OCI-LY7 (cell line): Measurements from ENCODE around the gene HPN. TPM values are rescaled to one million over a fixed set of nuclear protein-coding genes. Genes with fewer than 3 reads are reported as not detected.
"Not testable (repeated sequence)": the region's sequence is repeated elsewhere in the genome, so short reads cannot be mapped to it uniquely, and the experiment has no call there.

Experiments used
- Bru-seq: library from RNA; stranded (reverse); fragments of 400-500 nt; gene quantifications from one replicate; lab custom pipeline; 2021; lab: Mats Ljungman, UMichigan
- BruChase-seq, 2 experiments: library from RNA; stranded (reverse); fragments of 400-500 nt; gene quantifications; one replicate each; lab custom pipeline; 2021; lab: Mats Ljungman, UMichigan
- BruUV-seq: library from RNA; stranded (reverse); fragments of 400-500 nt; replicated peaks from 2 replicates; lab custom pipeline; 2021; lab: Mats Ljungman, UMichigan
- CTCF ChIA-PET: fragments of 300-600 bp; sonication (Branson Sonifier 250); formaldehyde crosslinking; loops from one replicate; lab custom pipeline; 2022; ENCODE audit warnings: antibody characterized with exemption; ENCODE audit not compliant: unreplicated experiment; lab: Charles Lee
- POLR2A ChIA-PET: fragments of 300-600 bp; sonication (Branson Sonifier 250); formaldehyde crosslinking; loops from one replicate; lab custom pipeline; 2022; ENCODE audit warnings: antibody characterized with exemption; lab: Charles Lee
- DNase-seq: peaks from one replicate; pipeline ENCODE4 v3.0.0-alpha.2; 2015; ENCODE audit warnings: low spot score
- H2AFZ ChIP-seq: fragments of 200-600 bp; sonication (generic), shearing (Covaris generic); 2 replicates; pipeline ENCODE4 v1.6.1; 2014; ENCODE audit warnings: mild to moderate bottlenecking, antibody characterized with exemption, low read length, moderate library complexity
- H3K27ac ChIP-seq: fragments of 200-600 bp; sonication (generic); 2 replicates; pipeline ENCODE4 v1.5.1; 2014; ENCODE audit warnings: mixed run types, low read depth, mild to moderate bottlenecking, moderate library complexity, low read length, inconsistent platforms; ENCODE audit not compliant: poor library complexity, severe bottlenecking
- H3K36me3 ChIP-seq: fragments of 200-600 bp; sonication (generic); 2 replicates; pipeline ENCODE4 v1.6.1; 2014; ENCODE audit warnings: mild to moderate bottlenecking, antibody characterized with exemption, low read length, moderate library complexity, mixed read lengths; ENCODE audit not compliant: insufficient read depth
- H3K4me1 ChIP-seq: fragments of 200-600 bp; sonication (generic); 2 replicates; pipeline ENCODE4 v1.5.1; 2014; ENCODE audit warnings: mild to moderate bottlenecking, low read length; ENCODE audit not compliant: insufficient read depth, poor library complexity, severe bottlenecking
- H3K4me2 ChIP-seq: fragments of 200-600 bp; sonication (generic); 2 replicates; pipeline ENCODE4 v1.6.1; 2014; ENCODE audit warnings: mild to moderate bottlenecking, low read length
- H3K4me3 ChIP-seq: fragments of 200-600 bp; sonication (generic); 2 replicates; pipeline ENCODE4 v1.5.1; 2014; ENCODE audit warnings: mild to moderate bottlenecking, low read depth, low read length; ENCODE audit not compliant: poor library complexity, severe bottlenecking
- H3K79me2 ChIP-seq: fragments of 200-600 bp; sonication (generic); 2 replicates; pipeline ENCODE4 v1.6.1; 2016; ENCODE audit warnings: low read depth, mild to moderate bottlenecking, low read length, moderate library complexity, mixed read lengths; ENCODE audit not compliant: insufficient read depth
- H3K9me2 ChIP-seq: fragments of 200-600 bp; sonication (generic); 2 replicates; pipeline ENCODE4 v1.6.1; 2016; ENCODE audit warnings: mild to moderate bottlenecking, low read length, mixed read lengths; ENCODE audit not compliant: insufficient read depth
- H3K9me3 ChIP-seq: fragments of 200-600 bp; sonication (generic); 2 replicates; pipeline ENCODE4 v1.6.1; 2014; ENCODE audit warnings: mild to moderate bottlenecking, mixed run types, low read length, mixed read lengths
- H4K20me1 ChIP-seq: fragments of 200-600 bp; sonication (generic); 2 replicates; pipeline ENCODE4 v1.6.1; 2014; ENCODE audit warnings: mild to moderate bottlenecking, antibody characterized with exemption, low read length, moderate library complexity, mixed read lengths; ENCODE audit not compliant: insufficient read depth
- CTCF ChIP-seq: fragments of 200-600 bp; sonication (generic); conservative IDR thresholded peaks from 2 replicates; pipeline ENCODE4 v1.5.1; 2014; ENCODE audit warnings: mild to moderate bottlenecking, antibody characterized with exemption, low read length, moderate library complexity, mixed read lengths
- EZH2phosphoT487 ChIP-seq: fragments of 200-600 bp; sonication (generic); IDR thresholded peaks from 2 replicates; pipeline ENCODE4 v1.6.1; 2018; ENCODE audit warnings: low read depth, borderline replicate concordance, mild to moderate bottlenecking, mixed run types, antibody characterized with exemption, low read length, moderate library complexity, mixed read lengths
- intact Hi-C: fragments of 100-400 bp; cut with micrococcal nuclease; formaldehyde crosslinking; loops from one replicate; pipeline ENCODE4 v1.10.0; 2022; ENCODE audit not compliant: unreplicated experiment
- long read RNA-seq: library from polyadenylated mRNA; stranded (forward); transcript quantifications from one replicate; pipeline ENCODE4 v2.0.0, GENCODE V29; 2022
- total RNA-seq, 2 experiments: library from RNA; depleted of rRNA in 1 of 2; stranded (reverse); fragments of >200 nt in 1 of 2; shearing (Covaris generic) in 1 of 2; gene quantifications; 2 replicates each; pipeline ENCODE4 v1.2.3, GENCODE V29; 2014 to 2022

Gene HPN
- total RNA-seq (2014; rRNA removed; shearing (Covaris generic)) (0.19 TPM in 1 of 2 replicates, not detected in the other), total RNA-seq (2022) (0.17 TPM in 1 of 2 replicates, not detected in the other), Bru-seq, nascent RNA (percentile 18 among the genes with signal in this experiment), BruChase-seq, experiment 1, labeled RNA remaining after a 6-hour chase (percentile 16 among the genes with signal in this experiment), BruChase-seq, experiment 2, labeled RNA remaining after a 2-hour chase (percentile 17 among the genes with signal in this experiment)
- long read RNA-seq = 0 reads

- POLR2A ChIA-PET = no interaction called here
- H3K79me2 ChIP-seq = no peaks in the 10 kb centered on the region
- H3K27ac ChIP-seq = no peak within 1 kb of the TSS
- no peak within 1 kb of the TSS for H3K4me3 ChIP-seq
- peaks cover 19% of the 10 kb centered on the region for H3K4me1 ChIP-seq
- H4K20me1 ChIP-seq = no peaks in the 10 kb centered on the region
- no peaks in the 10 kb centered on the region for H3K9me2 ChIP-seq
- H2AFZ ChIP-seq = no peak within 1 kb of the TSS
- DNase-seq = no peak
- TF ChIP-seq EZH2phosphoT487 = no peak
- TF ChIP-seq CTCF = no peak
- H3K4me2 ChIP-seq = no peak within 1 kb of the TSS
- CTCF ChIA-PET = interaction anchor here (0.5 kb wide), 1 partner anchor 100 kb away, joined by 3 read pairs; no protein-coding TSS in a partner anchor
- no peaks in the 10 kb centered on the region for H3K36me3 ChIP-seq
- H3K9me3 ChIP-seq = no peaks in the 10 kb centered on the region
- BruUV-seq = no TSS peak
- intact Hi-C loops = no loop called here
Measured at GRCh38 chr19:35041548-35042055, at the start of gene HPN. TSS of gene HPN (plus strand) at chr19:35041721. CDS start at chr19:35042507, 786 bp downstream.

DNA sequence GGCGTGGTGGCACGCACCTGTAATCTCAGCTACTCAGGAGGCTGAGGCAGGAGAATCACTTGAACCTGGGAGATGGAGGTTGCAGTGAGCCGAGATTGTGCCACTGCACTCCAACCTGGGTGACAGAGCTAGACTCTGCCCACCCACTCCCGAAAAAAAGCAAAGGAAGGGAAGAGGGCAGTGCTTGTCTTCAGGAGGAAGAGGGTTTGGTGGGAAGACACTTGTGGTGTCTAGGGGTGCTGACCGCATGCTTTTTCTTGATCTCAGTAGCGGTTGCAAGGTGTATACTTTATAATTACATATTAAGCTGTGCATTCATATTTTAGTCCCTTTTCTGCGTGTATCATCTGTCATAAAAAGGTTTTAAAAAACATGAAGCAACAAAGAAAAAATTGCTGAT lies 48.9 kb upstream of the HPN start:
- H3K9me3 ChIP-seq, H4K20me1 ChIP-seq, BruUV-seq, H3K27ac ChIP-seq, H3K9me2 ChIP-seq, H3K36me3 ChIP-seq, H3K4me3 ChIP-seq, H2AFZ ChIP-seq, POLR2A ChIA-PET, intact Hi-C loops, H3K79me2 ChIP-seq, DNase-seq, H3K4me2 ChIP-seq, CTCF ChIA-PET: not testable (repeated sequence)
- peaks cover 10% of the 10 kb centered on the region for H3K4me1 ChIP-seq

DNA sequence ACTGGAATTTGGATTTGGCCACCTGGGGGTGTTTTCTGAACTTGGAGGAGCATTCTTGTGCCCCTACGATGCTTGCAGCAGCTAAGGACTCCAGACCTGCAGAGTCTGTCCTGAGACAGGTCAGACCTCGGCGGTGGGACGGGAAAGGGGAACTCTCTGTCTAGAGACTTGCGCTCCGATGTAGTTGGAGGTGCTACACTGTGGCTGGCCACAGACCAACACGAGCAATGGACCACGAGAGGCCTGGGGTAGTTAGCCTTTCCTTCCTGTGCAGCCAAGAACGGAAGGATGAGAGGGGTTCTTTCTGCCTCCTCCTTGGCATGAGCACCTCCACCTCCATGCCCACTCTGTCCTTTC lies 47.3 kb upstream of the HPN start:
- Histone ChIP-seq H4K20me1 (no peaks in the 10 kb centered on the region), H3K4me2 (no peak overlapping the region), H3K9me3 (no peaks in the 10 kb centered on the region), H3K79me2 (no peaks in the 10 kb centered on the region; the same call in 1 of the 2 replicates), H2AFZ (no peak overlapping the region), H3K36me3 (no peaks in the 10 kb centered on the region), H3K9me2 (no peaks in the 10 kb centered on the region), H3K4me1 (peaks cover 27% of the 10 kb centered on the region), H3K4me3 (no peak overlapping the region), H3K27ac (no peak overlapping the region)
- DNase-seq = no peak
- no TSS peak for BruUV-seq
- TF ChIP-seq EZH2phosphoT487 = no peak
- no peak for TF ChIP-seq CTCF
- ChIA-PET POLR2A (no interaction called here), CTCF (no interaction called here)
- intact Hi-C loops = no loop called here
